Keratinocyte (primary cell): ENCODE data around the gene CHCHD5.

Experiments
- CTCF ChIP-seq, 3 experiments: IDR thresholded peaks in 1 of 3; conservative IDR thresholded peaks in 1 of 3; optimal IDR thresholded peaks in 1 of 3; 2 replicates in 2 of 3; 3 replicates in 1 of 3; pipeline versions ENCODE3 to v1.5.1; 2011; ENCODE audit warnings: low read length in 3 of 3, mild to moderate bottlenecking in 3 of 3, moderate library complexity in 2 of 3, control low read depth in 1 of 3, inconsistent platforms in 1 of 3; ENCODE audit not compliant: insufficient read depth in 2 of 3; ENCODE audit errors: extremely low read depth in 1 of 3
- EZH2 ChIP-seq: IDR thresholded peaks from one replicate; pipeline ENCODE4 v1.6.1; 2012; ENCODE audit warnings: inconsistent platforms, mild to moderate bottlenecking, low read length, moderate library complexity

GRCh38 chr2:112629823-112630222 lies 45.4 kb downstream of the CHCHD5 start:
- TF ChIP-seq CTCF (optimal IDR thresholded peaks at IDR 0.05 in 1 of 3, IDR thresholded peaks at IDR 0.05 in 1 of 3, conservative IDR thresholded peaks at IDR 0.05 in 1 of 3; ENCODE audit: extremely low read depth in 1 of 3, insufficient read depth in 2 of 3, low read length in 3 of 3), result no peak
- no peak for TF ChIP-seq EZH2
